GM19468 (cell line): Measurements from ENCODE around the gene KCNK2.

Experiments used
- ATAC-seq: cut with Tn5 transposase; IDR thresholded peaks from one replicate; pipeline ENCODE4 v1.9.1; 2021; ENCODE audit warnings: mild to moderate bottlenecking, moderate library complexity, moderate number of reproducible peaks; ENCODE audit not compliant: unreplicated experiment; ENCODE audit errors: extremely low read depth

The KCNK2 gene

GRCh38 chr1:215087603-215088002, 5.1 kb downstream of the KCNK2 start:
- no peak for ATAC-seq

- ATAC-seq, result no peak
These were observed 11.8 kb downstream of the KCNK2 start for GRCh38 chr1:215094381-215094780.

- ATAC-seq, result no peak
These were observed 13.0 kb downstream of the KCNK2 start for GRCh38 chr1:215095524-215095923.

GRCh38 chr1:215101511-215101910, 19.0 kb downstream of the KCNK2 start:
- no peak for ATAC-seq

- ATAC-seq, result no peak
These were observed 21.7 kb downstream of the KCNK2 start for GRCh38 chr1:215104283-215104682.

GRCh38 chr1:215106067-215106466, 23.5 kb downstream of the KCNK2 start:
- ATAC-seq, result no peak

GRCh38 chr1:215109171-215109570, 26.6 kb downstream of the KCNK2 start:
- no peak for ATAC-seq

- ATAC-seq, result no peak
These were observed 29.4 kb downstream of the KCNK2 start for GRCh38 chr1:215111916-215112315.

GRCh38 chr1:215113776-215114153, 31.2 kb downstream of the KCNK2 start:
- no peak for ATAC-seq

- no peak for ATAC-seq
These were observed 31.8 kb downstream of the KCNK2 start for GRCh38 chr1:215114154-215114933.

- ATAC-seq, result no peak
These were observed 33.2 kb downstream of the KCNK2 start for GRCh38 chr1:215115760-215116159.

GRCh38 chr1:215118081-215118480, 35.5 kb downstream of the KCNK2 start:
- no peak for ATAC-seq

GRCh38 chr1:215119056-215119455, 36.5 kb downstream of the KCNK2 start:
- ATAC-seq, result no peak

- ATAC-seq, result no peak
These were observed 37.3 kb downstream of the KCNK2 start for GRCh38 chr1:215119719-215120365.

- no peak for ATAC-seq
These were observed 46.0 kb downstream of the KCNK2 start for GRCh38 chr1:215128504-215128903.

GRCh38 chr1:215131291-215131690, 48.8 kb downstream of the KCNK2 start:
- ATAC-seq, result no peak

- ATAC-seq, result no peak
These were observed 49.6 kb downstream of the KCNK2 start for GRCh38 chr1:215132156-215132555.

GRCh38 chr1:215133532-215133931, 51.0 kb downstream of the KCNK2 start:
- ATAC-seq, result no peak

GRCh38 chr1:215137985-215138384, 55.4 kb downstream of the KCNK2 start:
- no peak for ATAC-seq

GRCh38 chr1:215140135-215140534, 57.6 kb downstream of the KCNK2 start:
- no peak for ATAC-seq

GRCh38 chr1:215141460-215141859, 58.9 kb downstream of the KCNK2 start:
- ATAC-seq, result no peak

- ATAC-seq, result no peak
These were observed 61.0 kb downstream of the KCNK2 start for GRCh38 chr1:215143497-215143896.
